HEK293 (cell line): ENCODE data around the gene ARL8A.

Source experiments
- ATF2 ChIP-seq: fragments of 450-650 bp; formaldehyde crosslinking; IDR thresholded peaks from 2 replicates; pipeline ENCODE4 v1.5.1; 2016; ENCODE audit warnings: missing biosample characterization, missing genetic modification characterization, low read depth
- ZBTB8A ChIP-seq: fragments of 450-650 bp; formaldehyde crosslinking; IDR thresholded peaks from 2 replicates; pipeline ENCODE4 v1.5.1; 2016; ENCODE audit warnings: missing biosample characterization, missing genetic modification characterization
- ZIC2 ChIP-seq: fragments of 450-650 bp; formaldehyde crosslinking; IDR thresholded peaks from 2 replicates; pipeline ENCODE4 v1.5.1; 2016; ENCODE audit warnings: missing biosample characterization, missing genetic modification characterization
- ZNF169 ChIP-seq: fragments of 450-650 bp; formaldehyde crosslinking; IDR thresholded peaks from 2 replicates; pipeline ENCODE4 v1.5.1; 2016; ENCODE audit warnings: missing biosample characterization, missing genetic modification characterization
- ZNF404 ChIP-seq: fragments of 450-650 bp; formaldehyde crosslinking; IDR thresholded peaks from 2 replicates; pipeline ENCODE4 v1.5.1; 2017; ENCODE audit warnings: missing biosample characterization, missing genetic modification characterization
- ZNF521 ChIP-seq: fragments of 450-650 bp; formaldehyde crosslinking; IDR thresholded peaks from 2 replicates; pipeline ENCODE4 v1.5.1; 2017; ENCODE audit warnings: missing biosample characterization, mild to moderate bottlenecking, missing genetic modification characterization
- ZNF548 ChIP-seq: fragments of 450-650 bp; formaldehyde crosslinking; IDR thresholded peaks from 2 replicates; pipeline ENCODE4 v1.5.1; 2016; ENCODE audit warnings: missing biosample characterization, missing genetic modification characterization
- TF ChIP-seq, protein P1 (sequence below): fragments of 450-650 bp; formaldehyde crosslinking; IDR thresholded peaks from 2 replicates; pipeline ENCODE4 v1.5.1; 2016; ENCODE audit warnings: missing biosample characterization, missing genetic modification characterization
- TF ChIP-seq, protein P2 (sequence below): fragments of 450-650 bp; formaldehyde crosslinking; IDR thresholded peaks from 2 replicates; pipeline ENCODE4 v1.5.1; 2016; ENCODE audit warnings: missing biosample characterization, missing genetic modification characterization

DNA sequence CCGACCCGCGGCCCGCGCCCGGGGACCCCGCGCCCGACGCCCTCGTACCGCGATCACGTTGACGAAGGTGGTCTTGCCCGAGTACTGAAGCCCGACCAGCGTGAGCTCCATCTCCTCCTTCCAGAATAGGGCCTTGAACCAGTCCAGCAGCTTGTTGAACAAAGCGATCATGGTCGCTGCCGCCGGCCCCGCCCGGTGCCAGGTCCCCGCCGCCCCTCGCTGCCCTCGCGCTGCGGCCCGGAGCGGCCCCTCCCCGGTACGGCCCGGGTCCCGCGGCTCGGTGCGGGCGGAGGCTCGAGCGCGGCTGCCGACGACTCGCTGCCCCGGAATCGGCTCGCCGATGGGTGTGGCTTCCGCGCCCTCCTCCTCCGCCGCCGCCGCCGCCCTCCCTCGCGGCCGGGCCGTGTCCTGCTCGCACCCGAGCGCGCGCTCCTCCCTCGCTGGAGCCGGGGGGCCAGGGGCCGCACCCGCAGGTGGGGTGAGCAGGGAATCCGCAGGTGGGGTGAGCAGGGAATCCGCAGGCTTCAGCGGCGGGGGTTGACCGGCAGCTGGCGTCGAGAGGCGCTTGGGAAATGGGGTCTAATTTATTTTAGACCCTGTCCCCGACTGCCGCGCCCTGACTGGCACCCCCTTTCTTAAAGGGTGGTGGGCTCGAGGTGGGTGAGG lies at the start of gene ARL8A:
- no peak for TF ChIP-seq ZBTB8A (tag by site-specific recombination)
- TF ChIP-seq, protein P1, sequence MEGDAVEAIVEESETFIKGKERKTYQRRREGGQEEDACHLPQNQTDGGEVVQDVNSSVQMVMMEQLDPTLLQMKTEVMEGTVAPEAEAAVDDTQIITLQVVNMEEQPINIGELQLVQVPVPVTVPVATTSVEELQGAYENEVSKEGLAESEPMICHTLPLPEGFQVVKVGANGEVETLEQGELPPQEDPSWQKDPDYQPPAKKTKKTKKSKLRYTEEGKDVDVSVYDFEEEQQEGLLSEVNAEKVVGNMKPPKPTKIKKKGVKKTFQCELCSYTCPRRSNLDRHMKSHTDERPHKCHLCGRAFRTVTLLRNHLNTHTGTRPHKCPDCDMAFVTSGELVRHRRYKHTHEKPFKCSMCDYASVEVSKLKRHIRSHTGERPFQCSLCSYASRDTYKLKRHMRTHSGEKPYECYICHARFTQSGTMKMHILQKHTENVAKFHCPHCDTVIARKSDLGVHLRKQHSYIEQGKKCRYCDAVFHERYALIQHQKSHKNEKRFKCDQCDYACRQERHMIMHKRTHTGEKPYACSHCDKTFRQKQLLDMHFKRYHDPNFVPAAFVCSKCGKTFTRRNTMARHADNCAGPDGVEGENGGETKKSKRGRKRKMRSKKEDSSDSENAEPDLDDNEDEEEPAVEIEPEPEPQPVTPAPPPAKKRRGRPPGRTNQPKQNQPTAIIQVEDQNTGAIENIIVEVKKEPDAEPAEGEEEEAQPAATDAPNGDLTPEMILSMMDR (tag by site-specific recombination): no peak
- TF ChIP-seq, protein P2, sequence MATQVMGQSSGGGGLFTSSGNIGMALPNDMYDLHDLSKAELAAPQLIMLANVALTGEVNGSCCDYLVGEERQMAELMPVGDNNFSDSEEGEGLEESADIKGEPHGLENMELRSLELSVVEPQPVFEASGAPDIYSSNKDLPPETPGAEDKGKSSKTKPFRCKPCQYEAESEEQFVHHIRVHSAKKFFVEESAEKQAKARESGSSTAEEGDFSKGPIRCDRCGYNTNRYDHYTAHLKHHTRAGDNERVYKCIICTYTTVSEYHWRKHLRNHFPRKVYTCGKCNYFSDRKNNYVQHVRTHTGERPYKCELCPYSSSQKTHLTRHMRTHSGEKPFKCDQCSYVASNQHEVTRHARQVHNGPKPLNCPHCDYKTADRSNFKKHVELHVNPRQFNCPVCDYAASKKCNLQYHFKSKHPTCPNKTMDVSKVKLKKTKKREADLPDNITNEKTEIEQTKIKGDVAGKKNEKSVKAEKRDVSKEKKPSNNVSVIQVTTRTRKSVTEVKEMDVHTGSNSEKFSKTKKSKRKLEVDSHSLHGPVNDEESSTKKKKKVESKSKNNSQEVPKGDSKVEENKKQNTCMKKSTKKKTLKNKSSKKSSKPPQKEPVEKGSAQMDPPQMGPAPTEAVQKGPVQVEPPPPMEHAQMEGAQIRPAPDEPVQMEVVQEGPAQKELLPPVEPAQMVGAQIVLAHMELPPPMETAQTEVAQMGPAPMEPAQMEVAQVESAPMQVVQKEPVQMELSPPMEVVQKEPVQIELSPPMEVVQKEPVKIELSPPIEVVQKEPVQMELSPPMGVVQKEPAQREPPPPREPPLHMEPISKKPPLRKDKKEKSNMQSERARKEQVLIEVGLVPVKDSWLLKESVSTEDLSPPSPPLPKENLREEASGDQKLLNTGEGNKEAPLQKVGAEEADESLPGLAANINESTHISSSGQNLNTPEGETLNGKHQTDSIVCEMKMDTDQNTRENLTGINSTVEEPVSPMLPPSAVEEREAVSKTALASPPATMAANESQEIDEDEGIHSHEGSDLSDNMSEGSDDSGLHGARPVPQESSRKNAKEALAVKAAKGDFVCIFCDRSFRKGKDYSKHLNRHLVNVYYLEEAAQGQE (tag by site-specific recombination): no peak
- no peak for TF ChIP-seq ZNF521
- no peak for TF ChIP-seq ZNF169 (tag by site-specific recombination)
- TF ChIP-seq ZNF404 (tag by site-specific recombination): no peak
- no peak for TF ChIP-seq ATF2 (tag by site-specific recombination)
- no peak for TF ChIP-seq ZIC2 (tag by site-specific recombination)
- no peak for TF ChIP-seq ZNF548 (tag by site-specific recombination)
